NCI-H510A (cell line): ENCODE measurements around the gene CD209.

ENCODE experiments used
- DNase-seq: peaks from one replicate; lab custom pipeline; 2025; lab: John Stamatoyannopoulos, UW

Gene CD209

GRCh38 chr19:7738023-7738422, 9.3 kb downstream of the CD209 start:
- DNase-seq: no peak

- DNase-seq: no peak
Measured at GRCh38 chr19:7737215-7737614, 10.1 kb downstream of the CD209 start.

- no peak for DNase-seq
Measured at GRCh38 chr19:7736148-7736547, 11.2 kb downstream of the CD209 start.

- DNase-seq: no peak
Measured at GRCh38 chr19:7734220-7735203, 12.8 kb downstream of the CD209 start.

- no peak for DNase-seq
Measured at GRCh38 chr19:7733376-7733775, 14.0 kb downstream of the CD209 start.

GRCh38 chr19:7732045-7732444, 15.3 kb downstream of the CD209 start, which contains the start of gene CLEC4G:
Gene CLEC4G (minus strand): TSS chr19:7732110. CDS start chr19:7732102, 8 bp downstream.
- DNase-seq: no peak

- DNase-seq: no peak
Measured at GRCh38 chr19:7731615-7732014, 15.7 kb downstream of the CD209 start.

- no peak for DNase-seq
Measured at GRCh38 chr19:7731218-7731595, 16.1 kb downstream of the CD209 start.

- DNase-seq: no peak
Measured at GRCh38 chr19:7730286-7731217, 16.8 kb downstream of the CD209 start.

GRCh38 chr19:7729831-7730285, 17.5 kb downstream of the CD209 start:
- no peak for DNase-seq

- DNase-seq: no peak
Measured at GRCh38 chr19:7729211-7729610, 18.1 kb downstream of the CD209 start.

- no peak for DNase-seq
Measured at GRCh38 chr19:7725791-7726190, 21.5 kb downstream of the CD209 start.

GRCh38 chr19:7722231-7722651, 25.1 kb downstream of the CD209 start:
- DNase-seq: no peak

GRCh38 chr19:7720351-7720750, 27.0 kb downstream of the CD209 start:
- DNase-seq: no peak

GRCh38 chr19:7718668-7719067, 28.7 kb downstream of the CD209 start:
- no peak for DNase-seq

- DNase-seq: no peak
Measured at GRCh38 chr19:7716762-7717161, 30.6 kb downstream of the CD209 start.

GRCh38 chr19:7715671-7716070, 31.7 kb downstream of the CD209 start:
- DNase-seq: no peak

GRCh38 chr19:7710616-7711015, 36.7 kb downstream of the CD209 start:
- no peak for DNase-seq

GRCh38 chr19:7709932-7710460, 37.3 kb downstream of the CD209 start:
- DNase-seq: no peak

GRCh38 chr19:7706955-7707456, 40.3 kb downstream of the CD209 start:
- no peak for DNase-seq

- DNase-seq: no peak
Measured at GRCh38 chr19:7706188-7706954, 41.0 kb downstream of the CD209 start.
